Right forelimb (tissue), 1 donor: ENCODE results near the gene CEP68.
"Not testable (repeated sequence)": the region's sequence is repeated elsewhere in the genome, so short reads cannot be mapped to it uniquely, and the experiment has no call there.

Experiments
- DNase-seq: peaks from one replicate; pipeline ENCODE4 v3.0.0-alpha.2; 2018

Gene CEP68

GRCh38 chr2:65092791-65093190, 36.6 kb downstream of the CEP68 start:
- no peak for DNase-seq

- no peak for DNase-seq
Observed at GRCh38 chr2:65093211-65093610, 37.0 kb downstream of the CEP68 start.

- DNase-seq, result no peak
Observed at GRCh38 chr2:65096948-65097347, 40.7 kb downstream of the CEP68 start.

GRCh38 chr2:65097844-65098243, 41.6 kb downstream of the CEP68 start:
- DNase-seq, result no peak

DNA sequence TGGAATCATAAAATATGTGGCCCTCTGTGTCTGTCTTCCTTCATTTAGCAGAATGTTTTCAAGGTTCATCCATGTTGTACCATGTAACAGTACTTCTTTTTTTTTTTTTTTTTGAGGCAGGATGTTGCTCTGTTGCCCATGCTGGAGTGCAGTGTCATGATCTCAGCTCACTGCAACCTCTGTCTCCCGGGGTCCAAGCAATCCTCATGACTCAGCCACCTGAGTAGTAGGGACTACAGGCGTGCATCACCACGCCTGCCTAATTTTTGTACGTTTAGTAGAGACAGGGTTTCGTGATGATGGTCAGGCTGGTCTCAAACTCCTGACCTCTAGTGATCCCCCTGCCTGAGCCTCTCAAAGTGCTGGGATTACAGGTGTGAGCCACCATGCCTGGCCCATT, 42.5 kb downstream of the CEP68 start:
- no peak for DNase-seq

DNA sequence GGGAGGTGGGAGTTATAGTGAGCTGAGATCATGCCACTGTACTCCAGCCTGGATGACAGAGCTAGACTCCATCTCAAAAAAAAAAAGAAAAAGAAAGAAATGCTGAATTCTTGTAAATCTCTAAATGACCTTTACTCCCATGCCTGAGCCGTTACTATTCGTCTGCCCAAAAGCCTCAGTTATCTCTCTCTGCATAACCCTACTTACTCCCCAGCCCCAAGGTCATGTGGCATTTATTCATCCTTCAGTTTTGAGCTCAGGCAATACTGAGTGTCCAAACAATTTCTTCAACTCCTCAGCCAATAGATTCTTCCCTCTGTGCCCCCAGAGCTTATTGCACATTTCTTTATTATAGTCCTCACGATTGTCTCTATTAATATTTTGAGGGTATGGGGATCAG, 44.9 kb downstream of the CEP68 start:
- no peak for DNase-seq

DNA sequence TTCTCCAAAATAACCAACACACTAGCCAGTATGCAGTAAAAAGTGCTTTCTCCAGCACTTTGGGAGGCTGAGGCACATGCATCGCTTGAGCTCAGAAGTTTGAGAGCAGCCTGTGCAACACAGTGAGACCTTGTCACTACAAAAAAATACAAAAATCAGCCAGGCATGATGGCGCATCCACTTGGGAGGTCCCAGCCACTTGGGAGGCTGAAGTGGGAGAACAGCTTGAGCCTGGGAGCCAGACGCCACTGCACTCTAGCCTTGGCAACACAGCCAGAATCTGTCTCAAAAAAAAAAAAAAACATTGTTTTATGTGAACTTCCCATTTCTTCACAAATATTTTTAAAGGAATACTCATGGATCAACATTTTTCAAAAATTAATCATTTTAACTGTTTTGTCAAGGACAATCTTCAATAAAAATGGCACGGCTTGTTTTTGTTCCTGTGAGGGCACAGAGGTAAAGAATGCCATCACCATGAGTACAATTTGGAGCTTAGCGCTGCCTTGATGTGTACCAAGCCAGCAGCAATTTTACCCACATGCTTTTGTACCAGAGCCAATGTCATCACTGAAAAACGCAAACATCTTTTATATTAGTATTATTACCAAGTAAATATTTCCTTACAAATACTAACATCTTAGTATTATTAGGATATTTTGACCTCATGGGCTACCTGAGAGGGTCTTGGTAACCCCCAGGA, 46.9 kb downstream of the CEP68 start:
- no peak for DNase-seq

DNA sequence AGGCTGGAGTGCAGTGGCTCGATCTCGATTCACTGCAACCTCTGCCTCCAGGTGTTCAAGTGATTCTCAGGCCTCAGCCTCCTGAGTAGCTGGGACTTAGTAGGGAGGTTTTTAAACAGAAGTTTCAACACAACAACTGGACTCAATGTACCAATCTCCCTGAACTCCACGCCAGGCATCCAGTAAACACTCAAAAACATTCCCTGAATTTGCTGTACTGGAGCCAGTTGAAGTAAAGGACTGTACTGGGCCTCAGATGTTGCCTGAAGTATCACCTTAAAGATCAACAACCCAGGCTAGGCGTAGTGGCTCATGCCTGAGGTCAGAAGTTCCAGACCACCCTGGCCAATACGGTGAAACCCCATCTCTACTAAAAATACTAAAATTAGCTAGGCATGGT, 51.3 kb downstream of the CEP68 start:
- DNase-seq, result no peak

GRCh38 chr2:65108780-65109179, 52.6 kb downstream of the CEP68 start:
- no peak for DNase-seq

DNA sequence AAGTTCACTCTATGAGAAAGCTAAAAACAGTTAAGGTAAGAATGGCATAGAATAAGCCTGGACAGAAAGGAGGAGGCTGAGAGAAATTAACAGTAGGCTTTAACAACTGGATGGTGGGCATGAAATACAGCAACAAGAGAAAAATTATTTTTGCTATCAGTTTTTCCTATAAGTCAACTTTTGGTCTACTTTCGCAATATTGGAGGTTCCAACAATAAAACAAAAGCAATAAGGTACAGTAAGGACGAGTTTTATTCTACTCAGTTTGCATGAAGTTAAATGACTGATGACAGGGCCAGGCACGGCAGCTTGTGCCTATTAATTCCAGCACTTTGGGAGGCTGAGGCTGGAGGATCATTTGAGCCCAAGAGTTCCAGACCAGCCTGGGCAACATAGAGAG, 56.4 kb downstream of the CEP68 start:
- no peak for DNase-seq

- DNase-seq, result no peak
Observed at GRCh38 chr2:65113229-65113628, 57.0 kb downstream of the CEP68 start.

- no peak for DNase-seq
Observed at GRCh38 chr2:65113816-65114215, 57.6 kb downstream of the CEP68 start.

- no peak for DNase-seq
Observed at GRCh38 chr2:65114921-65115320, 58.7 kb downstream of the CEP68 start.

DNA sequence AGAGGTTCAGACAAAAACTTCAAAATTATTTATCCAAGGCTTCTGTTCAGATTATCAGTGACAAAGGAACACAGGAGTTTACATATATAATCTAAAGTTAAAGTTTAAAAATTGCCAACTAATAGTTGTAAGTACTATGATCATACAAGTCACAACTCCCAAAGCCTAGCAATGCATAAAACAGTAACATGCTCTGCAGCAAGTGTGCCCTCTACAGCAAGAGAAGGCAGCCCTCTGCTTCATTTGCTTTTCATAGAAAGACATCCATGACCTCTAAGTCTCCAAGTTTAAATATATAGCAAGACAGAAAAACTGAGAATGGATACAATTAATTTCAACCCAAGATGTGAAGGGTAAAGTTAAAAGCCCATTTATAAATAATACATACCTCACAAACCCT, 60.4 kb downstream of the CEP68 start:
- DNase-seq, result no peak

- DNase-seq, result no peak
Observed at GRCh38 chr2:65120990-65121693, 64.9 kb downstream of the CEP68 start.

- no peak for DNase-seq
Observed at GRCh38 chr2:65122313-65122712, 66.1 kb downstream of the CEP68 start.

DNA sequence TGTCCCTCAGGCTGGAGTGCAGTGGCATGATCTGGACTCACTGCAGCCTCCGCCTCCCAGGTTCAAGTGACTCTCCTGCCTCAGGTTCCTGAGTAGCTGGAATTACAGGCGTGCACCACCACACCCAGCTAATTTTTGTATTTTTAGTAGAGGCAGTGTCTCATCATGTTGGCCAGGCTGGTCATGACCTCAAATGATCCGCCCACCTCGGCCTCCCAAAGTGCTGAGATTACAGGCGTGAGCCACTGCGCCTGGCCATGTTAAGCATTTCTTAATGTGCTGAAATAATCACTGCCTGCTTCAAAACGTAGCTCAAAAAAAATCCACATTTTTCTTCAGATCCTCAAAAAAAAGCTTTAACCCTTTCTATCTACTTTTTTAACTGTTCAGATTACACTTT, 69.2 kb downstream of the CEP68 start:
- not testable (repeated sequence) for DNase-seq

- no peak for DNase-seq
Observed at GRCh38 chr2:65128297-65129190, 72.3 kb downstream of the CEP68 start.

GRCh38 chr2:65129286-65129825, 73.1 kb downstream of the CEP68 start:
- peak; percentile 83 for DNase-seq

- peak; percentile 100 for DNase-seq
Observed at GRCh38 chr2:65129826-65130663, 73.8 kb downstream of the CEP68 start, which contains the start of gene RAB1A. TSS of gene RAB1A (minus strand) at chr2:65130106. CDS start at chr2:65129915, 191 bp downstream.

- no peak for DNase-seq
Observed at GRCh38 chr2:65130664-65131175, 74.5 kb downstream of the CEP68 start.

- DNase-seq, result not testable (repeated sequence)
Observed at GRCh38 chr2:65132930-65133329, 76.7 kb downstream of the CEP68 start.
